Measurements from ENCODE around the gene BMP6. TPM values are rescaled to one million over a fixed set of nuclear protein-coding genes. Genes with fewer than 3 reads are reported as not detected.

The BMP6 gene
- total RNA-seq, 1 experiment from 2014 or later = 1.6 TPM

GRCh38 chr6:7880718-7881107 lies 154.8 kb downstream of the BMP6 start:
- no peaks in the 10 kb centered on the region for H3K9me3 ChIP-seq (ENCODE audit: control insufficient read depth in 1 of 2, insufficient read depth in 1 of 2, low read depth in 1 of 2, low read length in 2 of 2)
- ATAC-seq = no peak
- H3K36me3 ChIP-seq (ENCODE audit: control insufficient read depth in 1 of 2, insufficient read depth in 2 of 2, low read length in 2 of 2) = peaks cover 35 to 43% of the 10 kb centered on the region in 2 experiments
- no peak overlapping the region for H2AFZ ChIP-seq (ENCODE audit: low read depth, low read length, poor library complexity, severe bottlenecking)
- H3K79me2 ChIP-seq (ENCODE audit: insufficient read depth, low read length) = no peaks in the 10 kb centered on the region
- H3K9me2 ChIP-seq (ENCODE audit: insufficient read depth) = no peaks in the 10 kb centered on the region
- no TSS peak for BruUV-seq (replicated peaks)
- DNase-seq (ENCODE audit: low read depth, low spot score) = no peak
- H3K27ac ChIP-seq (ENCODE audit: low read depth, low read length) = no peak overlapping the region
- no peak overlapping the region for H3K9ac ChIP-seq (ENCODE audit: low read length)
- POLR2A ChIA-PET = no interaction called here
- H3K4me1 ChIP-seq (ENCODE audit: control insufficient read depth in 1 of 2, insufficient read depth in 2 of 2, low read length in 2 of 2) = no peaks in the 10 kb centered on the region
- intact Hi-C loops (cut with micrococcal nuclease) = no loop called here
- H4K20me1 ChIP-seq (ENCODE audit: insufficient read depth) = no peaks in the 10 kb centered on the region
- RAD21 ChIA-PET (ENCODE audit: low non-redundant PET in 1 of 2, low total read pairs in 2 of 2, uncharacterized antibody in 2 of 2, unreplicated experiment in 2 of 2) = no interaction called here
- no peak for TF ChIP-seq CTCF (IDR thresholded peaks at IDR 0.05 in 2 of 3, conservative IDR thresholded peaks at IDR 0.05 in 1 of 3; ENCODE audit: borderline replicate concordance in 1 of 3, insufficient read depth in 1 of 3, low read depth in 2 of 3, low read length in 2 of 3)
- TF ChIP-seq ZFX (IDR thresholded peaks at IDR 0.05) = no peak
- TF ChIP-seq MAX (IDR thresholded peaks at IDR 0.05) = no peak
- no peak for TF ChIP-seq EZH2phosphoT487 (IDR thresholded peaks at IDR 0.05; ENCODE audit: borderline replicate concordance)
- TF ChIP-seq EZH2 (IDR thresholded peaks at IDR 0.05) = no peak
- TF ChIP-seq RAD21 (IDR thresholded peaks at IDR 0.05; ENCODE audit: low read depth) = no peak
- no peak for TF ChIP-seq CEBPB (IDR thresholded peaks at IDR 0.05; ENCODE audit: low read depth)
- TF ChIP-seq SIN3A (IDR thresholded peaks at IDR 0.05; ENCODE audit: low read depth) = no peak
- TF ChIP-seq TCF7L2 (IDR thresholded peaks at IDR 0.05; ENCODE audit: borderline replicate concordance, extremely low read depth, insufficient read depth, insufficient read length) = no peak
- TF ChIP-seq EGR1 (IDR thresholded peaks at IDR 0.05; ENCODE audit: low read depth) = no peak
- TF ChIP-seq POLR2AphosphoS5 (IDR thresholded peaks at IDR 0.05; ENCODE audit: low read depth, low read length) = no peak; the same call in none of the 2 replicates
- no peak for TF ChIP-seq REST (IDR thresholded peaks at IDR 0.05; ENCODE audit: low read depth)
- TF ChIP-seq ELF1 (IDR thresholded peaks at IDR 0.05; ENCODE audit: borderline replicate concordance, low read depth) = no peak
- CTCF ChIA-PET = no interaction called here
- no peaks in the 10 kb centered on the region for H3K27me3 ChIP-seq (ENCODE audit: insufficient read depth, low read length)
- no peak overlapping the region for H3K4me3 ChIP-seq (replicated peaks in 1 of 2; ENCODE audit: low read depth in 1 of 2, low read length in 2 of 2)
- no peak overlapping the region for H3K4me2 ChIP-seq (ENCODE audit: low read length)

Data from HCT116 (cell line).